Lung (tissue), 12 donors: ENCODE results near the gene CHD9NB. TPM values are rescaled to one million over a fixed set of nuclear protein-coding genes. Genes with fewer than 3 reads are reported as not detected.
A peak's percentile ranks its signal among the peaks of the same experiment; 100 is the strongest.
"Not testable (repeated sequence)": the region's sequence is repeated elsewhere in the genome, so short reads cannot be mapped to it uniquely, and the experiment has no call there.

Source experiments
- ATAC-seq: fragments of 200-7000 bp; cut with Tn5 transposase; one replicate; pipeline ENCODE4 v1.9.1; 2020; ENCODE audit warnings: moderate number of reproducible peaks; ENCODE audit not compliant: insufficient read depth, low FRiP score
- DNase-seq, 3 donors: peaks; one replicate each; pipeline ENCODE4 v3.0.0-alpha.2; 2013 to 2017
- H3K27ac ChIP-seq, 2 donors: one replicate each; pipeline ENCODE4 v1.5.1; 2013; ENCODE audit warnings: mild to moderate bottlenecking in 2 of 2, moderate library complexity in 2 of 2, control low read depth in 1 of 2, inconsistent platforms in 1 of 2, low read depth in 1 of 2, low read length in 1 of 2
- H3K27me3 ChIP-seq, 3 donors: one replicate each; pipeline ENCODE4 v1.5.1; 2013; ENCODE audit warnings: low read length in 2 of 3; ENCODE audit not compliant: control insufficient read depth in 3 of 3, insufficient read depth in 3 of 3
- H3K36me3 ChIP-seq, 4 donors: one replicate each; pipeline ENCODE4 v1.5.1; 2013; ENCODE audit warnings: low read length in 4 of 4, mild to moderate bottlenecking in 1 of 4, moderate library complexity in 1 of 4; ENCODE audit not compliant: control insufficient read depth in 4 of 4, insufficient read depth in 4 of 4
- H3K4me1 ChIP-seq, 5 donors: one replicate each; pipeline ENCODE4 v1.5.1; 2013; ENCODE audit warnings: low read length in 5 of 5, mild to moderate bottlenecking in 2 of 5, moderate library complexity in 1 of 5; ENCODE audit not compliant: control insufficient read depth in 5 of 5, insufficient read depth in 5 of 5
- H3K4me3 ChIP-seq: one replicate; pipeline ENCODE4 v1.5.1; 2013; ENCODE audit warnings: mild to moderate bottlenecking, control low read depth, moderate library complexity
- H3K9ac ChIP-seq, 2 donors: one replicate each; pipeline ENCODE4 v1.5.1; 2013; ENCODE audit warnings: low read length in 2 of 2, control low read depth in 1 of 2; ENCODE audit not compliant: insufficient read depth in 1 of 2
- H3K9me3 ChIP-seq, 4 donors: one replicate each; pipeline ENCODE4 v1.5.1; 2013; ENCODE audit warnings: low read length in 3 of 4, mild to moderate bottlenecking in 1 of 4, moderate library complexity in 1 of 4; ENCODE audit not compliant: control insufficient read depth in 4 of 4, insufficient read depth in 3 of 4
- WGBS, 2 donors: extraction: QIAGEN DNeasy Blood & Tissue Kit; methylation state at CpG; one replicate each; pipeline ENCODE4 v1.1.7; 2013; 5-methylcytosine and 5-hydroxymethylcytosine counted together
- polyA plus RNA-seq, 2 donors: library from polyadenylated mRNA; stranded (reverse); fragments of 200-250 nt; gene quantifications; one replicate each; pipeline ENCODE4 v1.2.1, GENCODE V29; 2013
- total RNA-seq, 2 donors: library from RNA; depleted of rRNA in 1 of 2; stranded (reverse); fragments of >200 nt in 1 of 2; gene quantifications; one replicate each; pipeline ENCODE4 v1.2.1, GENCODE V29; 2014 to 2021
- TF ChIP-seq, protein P1 (sequence below): IDR thresholded peaks from 2 replicates; pipeline ENCODE4 v1.5.1; 2012; ENCODE audit warnings: mild to moderate bottlenecking; ENCODE audit errors: control extremely low read depth, extremely low read depth
- donor health status: control.
- donor health status: control.
- donor health status: Bipolar disorder and iron deficiency.
- donor health status: healthy.
- donor health status: DM: yes; HTN: yes; CAD: no.

CHD9NB gene
- total and polyA plus RNA-seq, 4 donors, result 19.8 to 34.8 (median 29.9) TPM

DNA sequence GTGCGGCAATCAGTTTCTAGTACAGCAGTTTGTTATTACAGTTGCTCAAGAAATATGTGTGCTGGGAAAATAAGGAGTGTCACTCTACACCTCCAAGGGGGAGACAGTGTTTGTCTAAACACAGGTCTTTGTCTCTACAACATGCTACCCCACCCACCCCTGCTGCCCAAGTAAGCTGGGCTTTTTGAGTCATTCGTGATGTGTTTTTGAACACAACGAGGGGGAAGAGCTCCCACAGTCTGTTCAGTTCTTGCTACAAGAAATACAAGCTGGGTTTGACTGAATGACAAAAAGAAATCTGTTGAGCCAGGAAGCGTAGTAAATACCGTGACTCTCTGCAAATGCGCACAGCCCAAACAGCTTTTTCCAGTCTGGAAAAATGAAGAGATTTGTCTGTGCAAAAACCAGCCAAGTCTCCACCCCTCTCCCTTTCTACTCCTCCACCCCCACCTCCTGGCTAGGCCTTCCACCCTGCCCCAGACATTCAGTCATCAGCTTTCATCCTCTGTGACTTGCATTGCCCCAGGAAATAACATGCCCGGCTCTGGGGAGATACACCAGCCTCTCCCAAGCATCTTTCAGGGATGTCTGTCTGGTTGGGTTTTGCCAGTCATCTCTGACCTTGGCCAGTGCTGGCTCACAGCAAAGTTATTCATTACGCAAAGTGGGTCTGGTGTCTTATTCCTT lies 27.8 kb upstream of the CHD9NB start:
- H3K27me3 ChIP-seq, result no peaks in the 10 kb centered on the region
- peak; percentile 45 for ATAC-seq
- no peak overlapping the region for H3K4me3 ChIP-seq
- peak overlapping the region in 1 of 2 donors; percentile 34 for H3K9ac ChIP-seq
- DNase-seq, result peak; percentile 82 to 95 (median 92)
- H3K9me3 ChIP-seq, result no peaks in the 10 kb centered on the region
- peak overlapping the region; percentile 7 to 77 for H3K27ac ChIP-seq
- 56 to 79% methylated on average over 8 of the region's 8 CpGs for WGBS, 2 donors
- peaks cover 7 to 37% (median 17%) of the 10 kb centered on the region in 5 donors for H3K4me1 ChIP-seq
- TF ChIP-seq, protein P1, sequence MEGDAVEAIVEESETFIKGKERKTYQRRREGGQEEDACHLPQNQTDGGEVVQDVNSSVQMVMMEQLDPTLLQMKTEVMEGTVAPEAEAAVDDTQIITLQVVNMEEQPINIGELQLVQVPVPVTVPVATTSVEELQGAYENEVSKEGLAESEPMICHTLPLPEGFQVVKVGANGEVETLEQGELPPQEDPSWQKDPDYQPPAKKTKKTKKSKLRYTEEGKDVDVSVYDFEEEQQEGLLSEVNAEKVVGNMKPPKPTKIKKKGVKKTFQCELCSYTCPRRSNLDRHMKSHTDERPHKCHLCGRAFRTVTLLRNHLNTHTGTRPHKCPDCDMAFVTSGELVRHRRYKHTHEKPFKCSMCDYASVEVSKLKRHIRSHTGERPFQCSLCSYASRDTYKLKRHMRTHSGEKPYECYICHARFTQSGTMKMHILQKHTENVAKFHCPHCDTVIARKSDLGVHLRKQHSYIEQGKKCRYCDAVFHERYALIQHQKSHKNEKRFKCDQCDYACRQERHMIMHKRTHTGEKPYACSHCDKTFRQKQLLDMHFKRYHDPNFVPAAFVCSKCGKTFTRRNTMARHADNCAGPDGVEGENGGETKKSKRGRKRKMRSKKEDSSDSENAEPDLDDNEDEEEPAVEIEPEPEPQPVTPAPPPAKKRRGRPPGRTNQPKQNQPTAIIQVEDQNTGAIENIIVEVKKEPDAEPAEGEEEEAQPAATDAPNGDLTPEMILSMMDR, result no peak
- H3K36me3 ChIP-seq, result no peaks in the 10 kb centered on the region

DNA sequence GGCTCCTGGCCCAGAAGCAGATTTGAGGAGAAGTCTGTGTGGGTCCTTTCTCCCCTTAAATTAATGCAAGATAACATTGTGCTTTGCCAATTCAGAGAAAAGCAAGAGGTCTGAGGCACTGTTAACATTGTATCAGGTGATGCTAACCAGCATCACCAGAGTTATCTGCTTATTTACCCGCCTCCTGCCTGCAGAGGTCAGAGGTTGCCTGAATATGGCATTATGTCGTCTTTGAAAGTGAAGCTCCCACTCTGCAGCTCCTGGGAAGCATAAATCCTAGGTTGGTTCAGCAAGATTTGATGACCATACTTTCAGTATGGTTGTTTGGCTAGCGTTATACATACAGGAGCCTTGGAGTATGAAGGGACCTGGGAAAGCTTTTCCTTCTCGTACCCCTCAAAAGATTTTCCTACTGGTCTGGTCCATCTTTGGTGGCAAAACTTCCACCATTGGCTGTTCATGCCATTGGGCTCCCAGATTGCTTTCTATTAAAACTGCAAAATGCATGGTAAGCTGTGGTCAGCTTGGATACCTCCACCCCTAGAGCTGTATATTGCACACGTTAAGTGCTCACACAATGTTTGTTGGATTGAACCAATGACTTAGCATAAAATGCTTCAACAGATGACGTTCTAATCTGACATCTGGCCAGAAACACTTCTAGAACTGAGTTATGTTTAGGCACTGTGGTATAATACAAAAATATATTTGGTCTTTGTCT lies 26.2 kb upstream of the CHD9NB start:
- Histone ChIP-seq H3K36me3 (no peaks in the 10 kb centered on the region), H3K4me3 (no peak overlapping the region), H3K9ac (no peak overlapping the region), H3K4me1 (peaks cover 4 to 22% (median 13%) of the 10 kb centered on the region in 5 donors), H3K27me3 (no peaks in the 10 kb centered on the region), H3K9me3 (no peaks in the 10 kb centered on the region), H3K27ac (no peak overlapping the region)
- whole genome bisulfite sequencing, 2 donors, result 81 to 85% methylated on average over 6 of the region's 6 CpGs
- TF ChIP-seq, protein P1, result no peak
- DNase-seq (no peak), ATAC-seq (no peak)

DNA sequence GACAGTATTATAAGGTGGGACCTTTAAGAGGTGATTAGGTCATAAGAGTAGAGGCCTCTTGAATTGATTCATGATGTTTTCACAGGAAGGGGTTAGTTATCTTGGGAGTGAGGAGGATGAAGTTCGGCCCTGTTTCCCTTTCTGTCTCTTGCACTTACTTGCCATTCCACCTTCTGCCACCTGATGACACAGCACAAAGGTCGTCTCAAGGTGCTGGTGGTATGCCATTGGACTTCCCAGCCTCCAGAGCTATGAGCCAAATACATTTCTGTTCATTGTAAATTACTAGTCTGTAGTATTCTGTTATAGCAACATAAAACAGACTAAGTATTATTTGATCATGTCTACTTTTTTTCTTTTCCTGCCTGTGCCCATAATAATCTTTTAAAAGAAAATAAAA lies 25.6 kb upstream of the CHD9NB start:
- DNase-seq (no peak), ATAC-seq (no peak)
- Histone ChIP-seq H3K9ac (no peak overlapping the region), H3K36me3 (no peaks in the 10 kb centered on the region), H3K9me3 (no peaks in the 10 kb centered on the region), H3K27ac (no peak overlapping the region), H3K4me3 (no peak overlapping the region), H3K27me3 (no peaks in the 10 kb centered on the region), H3K4me1 (peaks cover 4 to 22% (median 12%) of the 10 kb centered on the region in 5 donors)
- 78 to 88% methylated on average over 2 of the region's 2 CpGs for WGBS, 2 donors
- TF ChIP-seq, protein P1, result no peak

DNA sequence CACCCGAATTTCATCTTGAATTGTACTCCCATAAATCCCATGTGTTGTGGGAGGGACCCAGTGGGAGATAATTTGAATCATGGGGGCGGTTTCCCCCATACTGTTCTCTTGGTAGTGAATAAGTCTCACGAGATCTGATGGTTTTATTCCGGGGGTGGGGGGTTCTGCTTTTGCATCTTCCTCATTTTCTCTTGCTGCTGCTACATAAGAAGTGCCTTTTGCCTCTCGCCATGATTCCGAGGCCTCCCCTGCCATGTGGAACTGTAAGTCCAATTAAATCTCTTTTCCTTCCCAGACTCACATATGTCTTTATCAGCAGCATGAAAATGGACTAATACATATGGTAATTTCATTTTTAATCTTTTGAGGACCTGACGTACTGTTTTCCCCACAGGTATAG lies 22.8 kb upstream of the CHD9NB start:
- H3K4me1 ChIP-seq, result peaks cover 0 to 23% (median 12%) of the 10 kb centered on the region in 5 donors
- H3K27ac ChIP-seq, H3K27me3 ChIP-seq, H3K9ac ChIP-seq, H3K9me3 ChIP-seq, H3K4me3 ChIP-seq, H3K36me3 ChIP-seq, DNase-seq, ATAC-seq: not testable (repeated sequence)
- WGBS, 2 donors, result 79 to 84% methylated on average over 7 of the region's 7 CpGs

DNA sequence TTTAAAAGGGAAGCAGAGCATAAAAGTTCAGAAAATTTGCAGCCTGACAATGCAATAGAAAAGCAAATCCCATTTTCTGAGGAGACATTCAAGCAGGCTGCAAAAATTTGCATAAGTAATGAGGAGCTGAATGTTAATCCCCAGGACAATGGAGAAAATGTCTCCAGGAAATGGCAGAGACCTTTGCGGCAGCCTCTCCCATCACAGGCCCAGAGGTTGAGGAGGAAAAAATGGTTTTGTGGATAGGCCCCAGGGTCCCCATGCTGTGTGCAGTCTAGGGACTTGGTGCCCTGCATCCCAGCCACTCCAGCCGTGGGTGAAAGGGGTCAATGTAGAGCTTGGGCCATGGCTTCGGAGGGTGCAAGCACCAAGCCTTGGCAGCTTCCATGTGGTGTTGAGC lies 21.6 kb upstream of the CHD9NB start:
- 68 to 97% methylated on average over 3 of the region's 3 CpGs for WGBS, 2 donors
- not testable (repeated sequence) for H3K9ac ChIP-seq, H3K9me3 ChIP-seq, DNase-seq, H3K4me3 ChIP-seq, ATAC-seq, H3K27me3 ChIP-seq, H3K27ac ChIP-seq, H3K36me3 ChIP-seq
- peaks cover 0 to 15% (median 10%) of the 10 kb centered on the region in 5 donors for H3K4me1 ChIP-seq
